H9 (cell line): Measurements from ENCODE around the gene IL1RAP. TPM values are rescaled to one million over a fixed set of nuclear protein-coding genes. Genes with fewer than 3 reads are reported as not detected.

Experiments used
- DNase-seq: peaks from one replicate; pipeline ENCODE4 v3.0.0-alpha.2; 2017
- H2AFZ ChIP-seq: one replicate; pipeline ENCODE4 v1.6.1; 2013; ENCODE audit warnings: mild to moderate bottlenecking, low read length, control low read depth, moderate library complexity
- H2AK5ac ChIP-seq: 2 replicates; pipeline ENCODE4 v1.6.1; 2013; ENCODE audit warnings: low read length, control low read depth, mixed read lengths; ENCODE audit not compliant: insufficient read length
- H2BK120ac ChIP-seq: one replicate; pipeline ENCODE4 v1.6.1; 2013; ENCODE audit warnings: low read depth, mild to moderate bottlenecking, low read length, control low read depth, inconsistent platforms; ENCODE audit not compliant: poor library complexity, severe bottlenecking
- H2BK12ac ChIP-seq: 2 replicates; pipeline ENCODE4 v1.6.1; 2013; ENCODE audit warnings: low read length, control low read depth, mixed read lengths, low read depth; ENCODE audit not compliant: insufficient read length
- H2BK15ac ChIP-seq: 2 replicates; pipeline ENCODE4 v1.6.1; 2013; ENCODE audit warnings: low read depth, low read length, control low read depth
- H2BK20ac ChIP-seq: one replicate; pipeline ENCODE4 v1.6.1; 2013; ENCODE audit warnings: low read depth, mild to moderate bottlenecking, low read length, control low read depth, inconsistent platforms; ENCODE audit not compliant: poor library complexity, severe bottlenecking
- H2BK5ac ChIP-seq: 2 replicates; pipeline ENCODE4 v1.6.1; 2013; ENCODE audit warnings: low read length, control low read depth, mixed read lengths; ENCODE audit not compliant: insufficient read length
- H3K14ac ChIP-seq: 2 replicates; pipeline ENCODE4 v1.6.1; 2013; ENCODE audit warnings: low read length, control low read depth; ENCODE audit not compliant: insufficient read depth
- H3K18ac ChIP-seq: 2 replicates; pipeline ENCODE4 v1.6.1; 2013; ENCODE audit warnings: low read depth, mild to moderate bottlenecking, mixed read lengths, low read length, control low read depth; ENCODE audit not compliant: insufficient read length
- H3K23ac ChIP-seq: 2 replicates; pipeline ENCODE4 v1.6.1; 2013; ENCODE audit warnings: low read length, control low read depth, mixed read lengths, low read depth; ENCODE audit not compliant: insufficient read length
- H3K23me2 ChIP-seq: 2 replicates; pipeline ENCODE4 v1.6.1; 2013; ENCODE audit warnings: low read depth, mild to moderate bottlenecking, mixed read lengths, low read length, control low read depth; ENCODE audit not compliant: insufficient read length, poor library complexity, severe bottlenecking
- H3K27ac ChIP-seq: 2 replicates; pipeline ENCODE4 v1.5.1; 2013; ENCODE audit warnings: low read length, control low read depth, mixed read lengths, low read depth; ENCODE audit not compliant: insufficient read length
- H3K27me3 ChIP-seq: 2 replicates; pipeline ENCODE4 v1.6.1; 2013; ENCODE audit warnings: low read length, control low read depth, inconsistent platforms; ENCODE audit not compliant: insufficient read depth
- H3K4ac ChIP-seq: 2 replicates; pipeline ENCODE4 v1.6.1; 2013; ENCODE audit warnings: low read depth, mild to moderate bottlenecking, control low read depth, inconsistent platforms, low read length, moderate library complexity
- H3K4me1 ChIP-seq: 2 replicates; pipeline ENCODE4 v1.6.1; 2013; ENCODE audit warnings: low read length, control low read depth, inconsistent platforms; ENCODE audit not compliant: insufficient read depth
- H3K4me2 ChIP-seq: 2 replicates; pipeline ENCODE4 v1.6.1; 2013; ENCODE audit warnings: low read length, control low read depth, mixed read lengths; ENCODE audit not compliant: insufficient read length, insufficient read depth
- H3K56ac ChIP-seq: 2 replicates; pipeline ENCODE4 v1.6.1; 2013; ENCODE audit warnings: low read depth, mild to moderate bottlenecking, mixed read lengths, low read length, control low read depth; ENCODE audit not compliant: insufficient read length
- H3K79me1 ChIP-seq: 2 replicates; pipeline ENCODE4 v1.6.1; 2013; ENCODE audit warnings: low read depth, mild to moderate bottlenecking, moderate library complexity, low read length, control low read depth, inconsistent platforms; ENCODE audit not compliant: insufficient read depth, poor library complexity, severe bottlenecking
- H3K79me2 ChIP-seq: 2 replicates; pipeline ENCODE4 v1.6.1; 2013; ENCODE audit warnings: low read length, control low read depth, inconsistent platforms; ENCODE audit not compliant: insufficient read depth
- H3K9ac ChIP-seq: 2 replicates; pipeline ENCODE4 v1.6.1; 2013; ENCODE audit warnings: low read length, control low read depth, mixed read lengths; ENCODE audit not compliant: insufficient read length; ENCODE audit errors: extremely low read depth
- H3K9me3 ChIP-seq: one replicate; pipeline ENCODE4 v1.6.1; 2013; ENCODE audit warnings: low read depth, low read length, inconsistent platforms; ENCODE audit not compliant: control insufficient read depth
- H3T11ph ChIP-seq: one replicate; pipeline ENCODE4 v1.6.1; 2013; ENCODE audit warnings: mild to moderate bottlenecking, low read length, control low read depth, inconsistent platforms
- H4K20me1 ChIP-seq: one replicate; pipeline ENCODE4 v1.6.1; 2013; ENCODE audit not compliant: control insufficient read depth, insufficient read length, insufficient read depth
- H4K5ac ChIP-seq: 2 replicates; pipeline ENCODE4 v1.6.1; 2013; ENCODE audit warnings: low read depth, mild to moderate bottlenecking, mixed read lengths, low read length, control low read depth; ENCODE audit not compliant: insufficient read length
- H4K8ac ChIP-seq: replicated peaks from 2 replicates; pipeline ENCODE4 v1.6.1; 2013; ENCODE audit warnings: low read length, control low read depth, mixed read lengths, low read depth; ENCODE audit not compliant: insufficient read length
- H4K91ac ChIP-seq: 2 replicates; pipeline ENCODE4 v1.6.1; 2013; ENCODE audit warnings: low read depth, mild to moderate bottlenecking, moderate library complexity, mixed read lengths, low read length, control low read depth; ENCODE audit not compliant: insufficient read length
- H3K27ac Mint-ChIP-seq, 3 experiments: 2 replicates in 2 of 3; 3 replicates in 1 of 3; pipeline ENCODE4 v1.8.0; 2020 to 2021; ENCODE audit warnings: mixed read lengths in 3 of 3, mild to moderate bottlenecking in 1 of 3, moderate library complexity in 1 of 3
- H3K27me3 Mint-ChIP-seq: 2 replicates; pipeline ENCODE4 v1.8.0; 2021; ENCODE audit warnings: low read depth, mild to moderate bottlenecking, moderate library complexity, mixed read lengths
- H3K36me3 Mint-ChIP-seq, 3 experiments: 2 replicates in 2 of 3; 3 replicates in 1 of 3; pipeline ENCODE4 v1.8.0; 2020 to 2021; ENCODE audit warnings: low read depth in 3 of 3, mixed read lengths in 3 of 3; ENCODE audit not compliant: insufficient read depth in 1 of 3
- H3K4me1 Mint-ChIP-seq, 2 experiments: 2 replicates each; pipeline ENCODE4 v1.8.0; 2020; ENCODE audit warnings: mixed read lengths in 2 of 2
- H3K4me3 Mint-ChIP-seq, 2 experiments: 2 replicates in 1 of 2; 3 replicates in 1 of 2; pipeline ENCODE4 v1.8.0; 2020 to 2021; ENCODE audit warnings: mild to moderate bottlenecking in 2 of 2, mixed read lengths in 2 of 2, moderate library complexity in 1 of 2
- H3K9me3 Mint-ChIP-seq, 2 experiments: 2 replicates in 1 of 2; 3 replicates in 1 of 2; pipeline ENCODE4 v1.8.0; 2020; ENCODE audit warnings: mild to moderate bottlenecking in 2 of 2, mixed read lengths in 2 of 2, moderate library complexity in 1 of 2
- CTCF ChIP-seq: fragments of 200-600 bp; sonication (generic); conservative IDR thresholded peaks from 3 replicates; pipeline ENCODE4 v1.8.0; 2021; ENCODE audit warnings: antibody characterized with exemption, mild to moderate bottlenecking
- WGBS: extraction: QIAGEN DNeasy Blood & Tissue Kit; methylation state at CpG from one replicate; pipeline ENCODE4 v1.1.7; 2013; ENCODE audit warnings: missing lambda C conversion rate, low lambda C conversion rate, mixed read lengths; ENCODE audit not compliant: insufficient read length; ENCODE audit errors: extremely low coverage; 5-methylcytosine and 5-hydroxymethylcytosine counted together
- total RNA-seq: library from RNA; stranded (reverse); gene quantifications from 2 replicates; pipeline ENCODE4 v1.2.1, GENCODE V29; 2021

The IL1RAP gene
- total RNA-seq, 1 experiment from 2014 or later: 4.6 TPM

- Mint-ChIP-seq H3K27ac (no peak overlapping the region), H3K27me3 (no peaks in the 10 kb centered on the region), H3K36me3 (no peaks in the 10 kb centered on the region; a peak in 1 of 7 replicates), H3K4me1 (peaks cover 31 to 33% of the 10 kb centered on the region in 2 experiments), H3K4me3 (no peak overlapping the region), H3K9me3 (no peaks in the 10 kb centered on the region)
- Histone ChIP-seq H2BK20ac (no peak overlapping the region), H3K79me2 (no peaks in the 10 kb centered on the region), H4K8ac (no peak overlapping the region), H3K9me3 (no peaks in the 10 kb centered on the region), H2AK5ac (no peak overlapping the region), H2AFZ (no peak overlapping the region), H3T11ph (no peak overlapping the region), H4K5ac (no peak overlapping the region), H3K23me2 (no peaks in the 10 kb centered on the region), H2BK12ac (no peak overlapping the region), H2BK120ac (no peak overlapping the region), H3K14ac (no peak overlapping the region), H4K20me1 (no peaks in the 10 kb centered on the region), H3K23ac (no peak overlapping the region), H3K9ac (no peak overlapping the region), H4K91ac (no peak overlapping the region), H2BK5ac (no peak overlapping the region), H3K4me2 (no peak overlapping the region), H3K56ac (no peak overlapping the region), H3K4me1 (peaks cover 4% of the 10 kb centered on the region; the same call in 1 of the 2 replicates), H3K27me3 (no peaks in the 10 kb centered on the region), H3K18ac (no peak overlapping the region), H3K27ac (no peak overlapping the region), H3K4ac (no peak overlapping the region), H3K79me1 (no peaks in the 10 kb centered on the region), H2BK15ac (no peak overlapping the region)
- WGBS: no CpG with 5 or more reads among the region's 2 CpGs
- DNase-seq: no peak
- no peak for TF ChIP-seq CTCF
Observed at GRCh38 chr3:190556351-190556750, 42.5 kb downstream of the IL1RAP start.
